IPS DF 6.9 (cell line): Measurements from ENCODE around the gene TTLL9.

ENCODE experiments used
- DNase-seq: peaks from one replicate; pipeline ENCODE4 v3.0.0-alpha.2; 2013; ENCODE audit warnings: low read depth, low spot score
- H3K27ac ChIP-seq: one replicate; pipeline ENCODE4 v1.5.1; 2013; ENCODE audit warnings: low read length, control low read depth
- H3K27me3 ChIP-seq: 2 replicates; pipeline ENCODE4 v1.6.1; 2013; ENCODE audit warnings: mild to moderate bottlenecking, low read length; ENCODE audit not compliant: control insufficient read depth, insufficient read depth
- H3K36me3 ChIP-seq: 2 replicates; pipeline ENCODE4 v1.6.1; 2013; ENCODE audit warnings: low read length; ENCODE audit not compliant: control insufficient read depth, insufficient read depth
- H3K4me1 ChIP-seq: 2 replicates; pipeline ENCODE4 v1.6.1; 2013; ENCODE audit warnings: low read length; ENCODE audit not compliant: control insufficient read depth, insufficient read depth
- H3K4me3 ChIP-seq: 2 replicates; pipeline ENCODE4 v1.5.1; 2013; ENCODE audit warnings: mild to moderate bottlenecking, low read length
- H3K9me3 ChIP-seq: 2 replicates; pipeline ENCODE4 v1.6.1; 2013; ENCODE audit warnings: low read length, inconsistent platforms; ENCODE audit not compliant: control insufficient read depth, insufficient read depth
- WGBS: extraction: QIAGEN DNeasy Blood & Tissue Kit; methylation state at CpG from one replicate; pipeline ENCODE4 v1.1.7; 2013; ENCODE audit warnings: mixed read lengths, missing lambda C conversion rate; ENCODE audit not compliant: insufficient read length, insufficient coverage; 5-methylcytosine and 5-hydroxymethylcytosine counted together

The TTLL9 gene

DNA sequence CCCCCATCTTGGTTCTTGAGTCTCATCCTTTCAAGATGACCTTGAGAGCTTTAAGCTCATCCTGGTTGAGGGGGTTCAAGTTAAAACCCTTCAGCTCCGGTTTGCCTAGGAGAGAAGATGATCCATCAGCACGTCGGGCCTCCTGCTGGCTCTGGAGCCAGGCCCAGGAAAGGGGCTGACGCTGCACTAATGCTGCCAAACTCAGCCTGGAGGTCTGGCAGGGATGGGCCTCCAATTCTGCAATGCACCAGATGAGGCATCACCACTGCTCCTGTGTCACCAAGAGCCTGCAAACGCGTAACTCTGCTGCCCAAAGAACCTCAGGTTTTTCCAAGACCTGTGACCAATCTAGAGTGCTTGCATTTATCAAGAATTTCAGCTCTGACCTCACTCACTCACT is 75.4 kb downstream of the TTLL9 start:
- no peak for DNase-seq
- Histone ChIP-seq H3K27me3 (no peaks in the 10 kb centered on the region), H3K4me1 (no peaks in the 10 kb centered on the region), H3K36me3 (peaks cover 15% of the 10 kb centered on the region), H3K4me3 (no peak overlapping the region), H3K9me3 (peaks cover 3% of the 10 kb centered on the region; the same call in 1 of the 2 replicates), H3K27ac (no peak overlapping the region)
- WGBS, result no CpG with 5 or more reads among the region's 6 CpGs

DNA sequence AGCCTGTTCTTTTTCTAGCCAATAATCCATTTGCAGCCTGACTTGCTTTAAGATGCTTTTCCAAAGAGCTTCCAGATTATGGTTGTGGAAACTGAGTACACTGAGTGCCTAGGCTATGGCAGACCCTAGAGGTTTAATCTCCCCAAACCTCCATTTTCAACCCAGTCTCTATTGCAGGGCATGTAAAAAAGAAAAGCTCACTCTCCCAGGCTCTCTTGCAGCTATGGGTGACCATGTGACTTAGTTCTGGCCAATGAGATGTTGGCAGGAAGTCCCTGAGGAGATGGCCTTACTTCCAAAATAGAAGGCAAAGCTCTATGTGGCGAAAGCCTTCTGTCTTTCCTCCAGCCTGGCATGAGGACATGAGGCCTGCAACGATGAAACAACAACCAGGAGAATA is 77.6 kb downstream of the TTLL9 start:
- no peaks in the 10 kb centered on the region for H3K4me1 ChIP-seq
- DNase-seq, result no peak
- no peaks in the 10 kb centered on the region for H3K27me3 ChIP-seq
- no peak overlapping the region for H3K27ac ChIP-seq
- no peak overlapping the region for H3K4me3 ChIP-seq
- H3K9me3 ChIP-seq, result peaks cover 3% of the 10 kb centered on the region; the same call in 1 of the 2 replicates
- H3K36me3 ChIP-seq, result peaks cover 15% of the 10 kb centered on the region
- WGBS, result no CpG with 5 or more reads among the region's 2 CpGs

- no peak for DNase-seq
- 100% methylated on average over 2 of the region's 9 CpGs for WGBS
- Histone ChIP-seq H3K4me1 (no peaks in the 10 kb centered on the region), H3K9me3 (peaks cover 3% of the 10 kb centered on the region; the same call in 1 of the 2 replicates), H3K27me3 (no peaks in the 10 kb centered on the region), H3K27ac (no peak overlapping the region), H3K4me3 (no peak overlapping the region), H3K36me3 (peaks cover 15% of the 10 kb centered on the region)
Measured at GRCh38 chr20:31949877-31950646, 79.6 kb downstream of the TTLL9 start.

- no CpG with 5 or more reads among the region's 6 CpGs for WGBS
- H3K27ac ChIP-seq, result no peak overlapping the region
Measured at GRCh38 chr20:31951203-31951529, 80.7 kb downstream of the TTLL9 start.

GRCh38 chr20:31951530-31952453 is 81.4 kb downstream of the TTLL9 start, which contains the start of gene PDRG1:
TSS of gene PDRG1 (minus strand) at chr20:31952046. CDS start at chr20:31951961, 85 bp downstream.
- Histone ChIP-seq H3K4me3 (peak within 1 kb of the TSS; percentile 77), H3K9me3 (peaks cover 3% of the 10 kb centered on the region; the same call in 1 of the 2 replicates), H3K36me3 (peaks cover 3% of the 10 kb centered on the region; the same call in 1 of the 2 replicates), H3K4me1 (no peaks in the 10 kb centered on the region), H3K27me3 (no peaks in the 10 kb centered on the region), H3K27ac (no peak within 1 kb of the TSS)
- no CpG with 5 or more reads among the region's 63 CpGs for WGBS
- DNase-seq, result peak; percentile 91

More at GRCh38 chr20:31951203-31951529, 80.7 kb downstream of the TTLL9 start:
- H3K27me3 ChIP-seq, result no peaks in the 10 kb centered on the region
- no peaks in the 10 kb centered on the region for H3K4me1 ChIP-seq
- peaks cover 3% of the 10 kb centered on the region; the same call in 1 of the 2 replicates for H3K9me3 ChIP-seq
- peaks cover 5% of the 10 kb centered on the region for H3K36me3 ChIP-seq
- H3K4me3 ChIP-seq, result peak overlapping the region; percentile 77; the same call in 1 of the 2 replicates
- DNase-seq, result no peak

DNA sequence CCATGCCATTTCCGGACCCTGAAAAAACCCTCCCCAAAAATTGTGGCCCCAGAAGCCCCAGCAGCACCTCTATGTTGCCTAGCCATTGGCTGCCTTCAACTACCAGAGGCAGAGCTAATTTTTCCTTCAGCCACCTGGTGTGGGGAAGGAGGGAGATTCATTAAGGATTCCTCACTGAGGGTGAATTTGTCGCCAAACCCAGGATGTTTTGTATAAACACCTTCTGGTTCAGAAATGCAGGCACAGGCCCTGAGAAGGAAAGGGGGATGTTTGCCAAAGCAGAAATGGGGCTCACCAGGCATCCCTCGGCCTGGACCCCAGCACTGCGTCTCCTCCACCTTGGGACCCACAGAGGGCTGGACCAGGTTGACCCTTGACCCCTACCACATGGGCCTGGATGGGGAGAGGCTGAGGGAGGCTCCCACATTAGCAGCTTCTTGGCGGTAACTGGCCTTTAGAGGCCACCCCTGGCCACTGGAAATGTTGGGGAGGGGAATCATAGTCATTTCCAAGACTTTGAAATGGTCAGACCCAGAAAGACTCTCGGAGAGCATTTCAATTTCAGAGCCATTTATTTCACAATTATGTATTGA is 83.2 kb downstream of the TTLL9 start:
- no peaks in the 10 kb centered on the region for H3K27me3 ChIP-seq
- no peaks in the 10 kb centered on the region for H3K9me3 ChIP-seq
- no peak for DNase-seq
- WGBS, result no CpG with 5 or more reads among the region's 6 CpGs
- no peak overlapping the region for H3K4me3 ChIP-seq
- no peaks in the 10 kb centered on the region for H3K4me1 ChIP-seq
- no peak overlapping the region for H3K27ac ChIP-seq
- no peaks in the 10 kb centered on the region for H3K36me3 ChIP-seq

- Histone ChIP-seq H3K36me3 (no peaks in the 10 kb centered on the region), H3K4me3 (no peak overlapping the region), H3K27ac (no peak overlapping the region), H3K4me1 (no peaks in the 10 kb centered on the region), H3K9me3 (no peaks in the 10 kb centered on the region), H3K27me3 (no peaks in the 10 kb centered on the region)
- no peak for DNase-seq
- no CpG with 5 or more reads among the region's 1 CpG for WGBS
Measured at GRCh38 chr20:31954500-31954899, 84.1 kb downstream of the TTLL9 start.

- no peaks in the 10 kb centered on the region for H3K36me3 ChIP-seq
Measured at GRCh38 chr20:31956556-31957526, 86.4 kb downstream of the TTLL9 start.

DNA sequence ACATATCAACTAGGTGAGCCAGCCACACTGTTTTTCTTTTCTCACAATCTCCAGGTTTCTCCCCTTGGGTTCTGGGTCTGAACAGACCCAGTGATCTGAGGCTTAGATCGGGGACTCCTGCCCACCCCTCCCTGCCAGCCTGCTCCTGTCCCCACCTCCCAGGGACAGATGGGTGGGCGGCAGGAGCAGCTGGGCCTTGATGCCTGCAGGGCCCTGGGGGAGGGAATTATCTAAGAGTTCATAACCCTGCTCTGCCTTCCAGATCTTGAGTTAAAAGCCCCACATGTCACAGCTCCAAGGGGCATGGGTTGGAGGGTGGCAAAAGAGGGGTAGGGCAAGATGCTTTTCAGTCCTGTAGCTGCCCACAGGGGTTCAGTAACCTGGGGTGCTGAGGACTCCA is 92.3 kb downstream of the TTLL9 start:
- DNase-seq, result no peak
- no peak overlapping the region for H3K27ac ChIP-seq
- no peaks in the 10 kb centered on the region for H3K36me3 ChIP-seq
- WGBS, result no CpG with 5 or more reads among the region's 2 CpGs
- no peak overlapping the region for H3K4me3 ChIP-seq
- H3K9me3 ChIP-seq, result no peaks in the 10 kb centered on the region
- H3K4me1 ChIP-seq, result no peaks in the 10 kb centered on the region
- H3K27me3 ChIP-seq, result no peaks in the 10 kb centered on the region

More at GRCh38 chr20:31956556-31957526, 86.4 kb downstream of the TTLL9 start:
- Histone ChIP-seq H3K4me3 (no peak overlapping the region), H3K27me3 (no peaks in the 10 kb centered on the region), H3K4me1 (no peaks in the 10 kb centered on the region), H3K27ac (no peak overlapping the region), H3K9me3 (no peaks in the 10 kb centered on the region)
- DNase-seq, result no peak
- WGBS, result 100% methylated on average over 1 of the region's 11 CpGs
